ENCODE data around the gene OR13C8. TPM values are rescaled to one million over a fixed set of nuclear protein-coding genes. Genes with fewer than 3 reads are reported as not detected.

Gene OR13C8
- total RNA-seq, 2 experiments from 2014 or later: not detected

DNA sequence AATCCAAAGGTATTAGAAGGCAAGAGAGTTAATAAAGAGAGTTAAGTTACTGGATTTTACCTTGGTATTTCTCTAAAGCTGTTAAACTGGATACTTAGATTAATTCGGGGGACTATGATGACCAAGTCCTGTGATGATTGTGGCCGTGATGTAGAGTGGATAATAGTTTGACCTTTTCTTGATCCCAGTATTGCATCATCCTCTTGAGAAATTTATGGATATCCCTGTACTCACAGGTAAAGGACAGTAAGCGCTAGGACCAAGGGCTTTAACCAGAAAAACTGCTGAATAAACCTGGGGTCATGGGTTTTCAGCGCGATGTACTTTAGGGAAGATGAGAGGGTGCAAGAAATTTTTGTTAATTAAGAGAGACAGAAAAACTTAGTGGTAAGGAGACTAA lies 8.3 kb downstream of the OR13C8 start:
- H2AFZ ChIP-seq (ENCODE audit: low read length): no peak overlapping the region
- TF ChIP-seq, protein P1, sequence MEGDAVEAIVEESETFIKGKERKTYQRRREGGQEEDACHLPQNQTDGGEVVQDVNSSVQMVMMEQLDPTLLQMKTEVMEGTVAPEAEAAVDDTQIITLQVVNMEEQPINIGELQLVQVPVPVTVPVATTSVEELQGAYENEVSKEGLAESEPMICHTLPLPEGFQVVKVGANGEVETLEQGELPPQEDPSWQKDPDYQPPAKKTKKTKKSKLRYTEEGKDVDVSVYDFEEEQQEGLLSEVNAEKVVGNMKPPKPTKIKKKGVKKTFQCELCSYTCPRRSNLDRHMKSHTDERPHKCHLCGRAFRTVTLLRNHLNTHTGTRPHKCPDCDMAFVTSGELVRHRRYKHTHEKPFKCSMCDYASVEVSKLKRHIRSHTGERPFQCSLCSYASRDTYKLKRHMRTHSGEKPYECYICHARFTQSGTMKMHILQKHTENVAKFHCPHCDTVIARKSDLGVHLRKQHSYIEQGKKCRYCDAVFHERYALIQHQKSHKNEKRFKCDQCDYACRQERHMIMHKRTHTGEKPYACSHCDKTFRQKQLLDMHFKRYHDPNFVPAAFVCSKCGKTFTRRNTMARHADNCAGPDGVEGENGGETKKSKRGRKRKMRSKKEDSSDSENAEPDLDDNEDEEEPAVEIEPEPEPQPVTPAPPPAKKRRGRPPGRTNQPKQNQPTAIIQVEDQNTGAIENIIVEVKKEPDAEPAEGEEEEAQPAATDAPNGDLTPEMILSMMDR (conservative IDR thresholded peaks at IDR 0.05; ENCODE audit: low read length): no peak
- no peak for TF ChIP-seq EZH2phosphoT487 (IDR thresholded peaks at IDR 0.05; ENCODE audit: borderline replicate concordance, low read depth, low read length)
- no peaks in the 10 kb centered on the region for H3K79me2 ChIP-seq (ENCODE audit: insufficient read depth, low read depth, low read length)
- H3K27ac ChIP-seq (ENCODE audit: low read depth, low read length, poor library complexity, severe bottlenecking): no peak overlapping the region
- BruUV-seq (replicated peaks): no TSS peak
- H3K9me2 ChIP-seq (ENCODE audit: insufficient read depth, low read length): no peaks in the 10 kb centered on the region
- no peaks in the 10 kb centered on the region for H3K4me1 ChIP-seq (ENCODE audit: insufficient read depth, low read length, poor library complexity, severe bottlenecking)
- no peak overlapping the region for H3K4me2 ChIP-seq (ENCODE audit: low read length)
- H3K9me3 ChIP-seq (ENCODE audit: low read length): no peaks in the 10 kb centered on the region
- no peak overlapping the region for H3K4me3 ChIP-seq (ENCODE audit: low read depth, low read length, poor library complexity, severe bottlenecking)
- no peak for DNase-seq (ENCODE audit: low spot score)
- ChIA-PET POLR2A (no interaction called here), CTCF (ENCODE audit: unreplicated experiment) (no interaction called here)
- no peaks in the 10 kb centered on the region for H4K20me1 ChIP-seq (ENCODE audit: insufficient read depth, low read length)
- H3K36me3 ChIP-seq (ENCODE audit: insufficient read depth, low read length): no peaks in the 10 kb centered on the region
- intact Hi-C loops (cut with micrococcal nuclease; ENCODE audit: unreplicated experiment): no loop called here

DNA sequence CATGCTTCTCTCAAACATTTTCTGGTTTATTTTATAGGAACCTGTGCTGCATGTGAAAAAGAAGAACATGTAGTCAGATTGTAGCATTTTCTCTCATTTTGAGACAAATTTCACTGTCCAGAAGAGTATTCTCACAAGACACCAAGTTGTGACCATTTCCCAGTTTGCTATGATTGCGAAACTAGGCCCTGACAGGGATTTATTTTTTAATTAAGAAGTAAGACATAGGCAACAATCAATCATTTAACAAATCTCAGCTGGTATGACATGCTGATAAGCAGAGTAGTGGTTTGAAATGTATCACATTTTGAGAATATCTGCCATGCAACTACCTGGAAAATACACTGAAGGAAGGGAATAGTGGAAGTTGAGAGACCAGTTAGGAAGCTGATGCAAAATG lies 11.6 kb downstream of the OR13C8 start:
- POLR2A ChIA-PET: no interaction called here
- intact Hi-C loops (cut with micrococcal nuclease; ENCODE audit: unreplicated experiment): no loop called here
- no peak overlapping the region for H3K27ac ChIP-seq (ENCODE audit: low read depth, low read length, poor library complexity, severe bottlenecking)
- CTCF ChIA-PET (ENCODE audit: unreplicated experiment): no interaction called here
- H3K79me2 ChIP-seq (ENCODE audit: insufficient read depth, low read depth, low read length): no peaks in the 10 kb centered on the region
- H3K36me3 ChIP-seq (ENCODE audit: insufficient read depth, low read length): no peaks in the 10 kb centered on the region
- no peak overlapping the region for H3K4me2 ChIP-seq (ENCODE audit: low read length)
- no TSS peak for BruUV-seq (replicated peaks)
- no peaks in the 10 kb centered on the region for H3K9me2 ChIP-seq (ENCODE audit: insufficient read depth, low read length)
- H3K4me1 ChIP-seq (ENCODE audit: insufficient read depth, low read length, poor library complexity, severe bottlenecking): no peaks in the 10 kb centered on the region
- no peak overlapping the region for H2AFZ ChIP-seq (ENCODE audit: low read length)
- TF ChIP-seq EZH2phosphoT487 (IDR thresholded peaks at IDR 0.05; ENCODE audit: borderline replicate concordance, low read depth, low read length): no peak
- TF ChIP-seq, protein P1 (conservative IDR thresholded peaks at IDR 0.05; ENCODE audit: low read length): no peak
- no peak overlapping the region for H3K4me3 ChIP-seq (ENCODE audit: low read depth, low read length, poor library complexity, severe bottlenecking)
- no peak for DNase-seq (ENCODE audit: low spot score)
- no peaks in the 10 kb centered on the region for H4K20me1 ChIP-seq (ENCODE audit: insufficient read depth, low read length)
- H3K9me3 ChIP-seq (ENCODE audit: low read length): no peaks in the 10 kb centered on the region

DNA sequence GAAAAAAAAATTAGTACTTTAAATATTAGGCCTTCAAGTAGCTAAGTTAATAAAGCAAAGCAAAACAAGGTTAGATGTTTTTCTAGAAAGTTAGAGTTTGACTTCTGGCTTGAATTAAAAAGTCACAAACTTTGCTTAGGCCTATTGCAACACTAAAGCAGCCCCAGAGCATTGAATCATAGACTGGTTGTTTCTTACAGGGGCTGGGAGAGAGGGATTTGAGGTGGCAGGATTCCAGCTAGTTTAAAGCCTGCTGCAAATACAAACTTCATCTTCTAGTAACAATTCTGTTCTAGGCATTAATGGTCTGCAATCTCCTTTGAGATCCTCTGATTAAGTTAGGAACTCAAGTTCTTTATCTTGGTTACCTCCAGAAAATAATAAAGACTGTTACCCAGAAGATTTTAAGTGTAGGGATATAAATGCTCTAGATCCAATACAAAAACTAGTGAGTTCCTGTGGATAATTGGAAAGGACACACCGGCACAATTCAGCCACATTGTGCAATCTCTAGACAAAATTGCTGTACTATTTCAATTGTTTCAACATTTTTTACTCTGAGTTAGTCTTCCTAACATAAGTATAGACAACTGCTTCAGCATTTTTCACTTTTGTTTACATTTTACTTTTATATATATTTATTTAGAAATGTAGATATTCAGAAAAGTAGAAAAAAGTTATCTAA lies 17.7 kb downstream of the OR13C8 start:
- Histone ChIP-seq H3K36me3 (ENCODE audit: insufficient read depth, low read length) (no peaks in the 10 kb centered on the region), H3K4me1 (ENCODE audit: insufficient read depth, low read length, poor library complexity, severe bottlenecking) (no peaks in the 10 kb centered on the region), H3K4me3 (ENCODE audit: low read depth, low read length, poor library complexity, severe bottlenecking) (no peak overlapping the region), H3K9me3 (ENCODE audit: low read length) (no peaks in the 10 kb centered on the region), H3K27ac (ENCODE audit: low read depth, low read length, poor library complexity, severe bottlenecking) (no peak overlapping the region), H3K4me2 (ENCODE audit: low read length) (no peak overlapping the region), H2AFZ (ENCODE audit: low read length) (no peak overlapping the region), H4K20me1 (ENCODE audit: insufficient read depth, low read length) (no peaks in the 10 kb centered on the region), H3K9me2 (ENCODE audit: insufficient read depth, low read length) (no peaks in the 10 kb centered on the region), H3K79me2 (ENCODE audit: insufficient read depth, low read depth, low read length) (no peaks in the 10 kb centered on the region)
- POLR2A ChIA-PET: interaction anchor here (0.7 to 1.0 kb wide), 3 partner anchors 8 to 492 kb away, joined by 3 to 4 read pairs (median 3); no protein-coding TSS in a partner anchor
- CTCF ChIA-PET (ENCODE audit: unreplicated experiment): no interaction called here
- intact Hi-C loops (cut with micrococcal nuclease; ENCODE audit: unreplicated experiment): no loop called here
- BruUV-seq (replicated peaks): no TSS peak
- TF ChIP-seq EZH2phosphoT487 (IDR thresholded peaks at IDR 0.05; ENCODE audit: borderline replicate concordance, low read depth, low read length): no peak
- TF ChIP-seq, protein P1 (conservative IDR thresholded peaks at IDR 0.05; ENCODE audit: low read length): no peak
- no peak for DNase-seq (ENCODE audit: low spot score)

Data from OCI-LY7 (cell line).